ENCODE results near the gene RAD9B. TPM values are rescaled to one million over a fixed set of nuclear protein-coding genes. Genes with fewer than 3 reads are reported as not detected.
"Not testable (repeated sequence)": the region's sequence is repeated elsewhere in the genome, so short reads cannot be mapped to it uniquely, and the experiment has no call there.

RAD9B gene
- total RNA-seq, 1 donor = 1.3 TPM

GRCh38 chr12:110505332-110505731, 3.2 kb downstream of the RAD9B start:
- TF ChIP-seq CTCF (IDR thresholded peaks at IDR 0.05; ENCODE audit: insufficient read depth, low read depth, low read length) = no peak
- DNase-seq (ENCODE audit: low read depth) = no peak

GRCh38 chr12:110508071-110508586, 6.0 kb downstream of the RAD9B start:
- no peak for TF ChIP-seq CTCF (IDR thresholded peaks at IDR 0.05; ENCODE audit: insufficient read depth, low read depth, low read length)
- H3K4me3 ChIP-seq (ENCODE audit: low read depth, low read length) = no peak overlapping the region
- no peak for DNase-seq (ENCODE audit: low read depth)

More at GRCh38 chr12:110505332-110505731, 3.2 kb downstream of the RAD9B start:
- no peak overlapping the region for H3K4me3 ChIP-seq (ENCODE audit: low read depth, low read length)

GRCh38 chr12:110513842-110514241, 11.7 kb downstream of the RAD9B start:
- no peak overlapping the region for H3K4me3 ChIP-seq (ENCODE audit: low read depth, low read length)
- no peak for TF ChIP-seq CTCF (IDR thresholded peaks at IDR 0.05; ENCODE audit: insufficient read depth, low read depth, low read length)
- DNase-seq (ENCODE audit: low read depth) = no peak

- TF ChIP-seq CTCF (IDR thresholded peaks at IDR 0.05; ENCODE audit: insufficient read depth, low read depth, low read length) = no peak
- no peak for DNase-seq (ENCODE audit: low read depth)
- no peak overlapping the region for H3K4me3 ChIP-seq (ENCODE audit: low read depth, low read length)
These were observed 12.2 kb downstream of the RAD9B start for GRCh38 chr12:110514363-110514762.

- TF ChIP-seq CTCF (IDR thresholded peaks at IDR 0.05; ENCODE audit: insufficient read depth, low read depth, low read length) = no peak
- DNase-seq (ENCODE audit: low read depth) = no peak
These were observed 14.9 kb downstream of the RAD9B start for GRCh38 chr12:110516995-110517394.

GRCh38 chr12:110518014-110518413, 15.9 kb downstream of the RAD9B start:
- H3K4me3 ChIP-seq (ENCODE audit: low read depth, low read length); DNase-seq (ENCODE audit: low read depth): not testable (repeated sequence)

More at GRCh38 chr12:110516995-110517394, 14.9 kb downstream of the RAD9B start:
- no peak overlapping the region for H3K4me3 ChIP-seq (ENCODE audit: low read depth, low read length)

- not testable (repeated sequence) for H3K4me3 ChIP-seq (ENCODE audit: low read depth, low read length)
These were observed 19.0 kb downstream of the RAD9B start for GRCh38 chr12:110520876-110521712.

More at GRCh38 chr12:110520876-110521712, 19.0 kb downstream of the RAD9B start:
- DNase-seq (ENCODE audit: low read depth) = not testable (repeated sequence)

Measured in fibroblast of villous mesenchyme (primary cell).